WTC11 (cell line): ENCODE data around the gene VPS4B.

Source experiments
- ARID4B ChIP-seq: sonication (generic); formaldehyde crosslinking; IDR thresholded peaks from 2 replicates; pipeline ENCODE4 v1.8.0; 2023; ENCODE audit warnings: missing genetic modification reagents, mild to moderate bottlenecking, borderline replicate concordance
- ATF6 ChIP-seq: sonication (generic); formaldehyde crosslinking; IDR thresholded peaks from 2 replicates; pipeline ENCODE4 v1.8.1; 2023; ENCODE audit warnings: mild to moderate bottlenecking, missing genetic modification reagents
- JUN ChIP-seq: sonication (generic); formaldehyde crosslinking; IDR thresholded peaks from 2 replicates; pipeline ENCODE4 v1.8.0; 2023; ENCODE audit warnings: mild to moderate bottlenecking, missing genetic modification reagents
- RELA ChIP-seq: sonication (generic); formaldehyde crosslinking; IDR thresholded peaks from 2 replicates; pipeline ENCODE4 v1.8.1; 2022; ENCODE audit warnings: missing genetic modification reagents, mild to moderate bottlenecking, borderline replicate concordance
- TEAD4 ChIP-seq: sonication (generic); formaldehyde crosslinking; IDR thresholded peaks from 2 replicates; pipeline ENCODE4 v1.8.0; 2022; ENCODE audit warnings: mild to moderate bottlenecking, missing genetic modification reagents

DNA sequence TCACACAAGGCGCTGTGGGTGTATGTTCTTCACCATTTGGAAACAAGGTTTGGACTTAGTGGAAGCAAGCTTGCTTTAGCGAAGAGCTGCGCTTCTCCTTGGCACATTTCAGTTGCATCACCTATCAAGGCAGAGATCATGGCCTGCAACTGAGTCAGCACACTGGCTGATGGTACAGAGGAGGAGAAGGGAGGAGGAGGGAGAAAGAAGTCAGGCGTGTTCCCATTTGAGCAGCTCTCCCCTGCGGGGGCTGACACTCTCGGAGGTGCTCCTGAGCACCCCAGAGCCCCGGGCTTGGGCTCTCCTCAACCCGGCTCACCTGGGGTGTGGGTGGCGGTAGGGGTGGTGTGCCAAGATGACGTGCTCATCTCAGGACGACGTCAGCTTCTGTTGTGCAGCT lies 48.5 kb upstream of the VPS4B start:
- TF ChIP-seq ARID4B (CRISPR knock-in tag) (no peak), TEAD4 (CRISPR knock-in tag) (no peak), ATF6 (no peak), JUN (CRISPR knock-in tag) (no peak), RELA (CRISPR knock-in tag) (no peak)
